Gastrocnemius medialis (tissue), 4 donors: Measurements from ENCODE around the gene CCSER1.

ENCODE experiments used
- CTCF ChIP-seq, 5 experiments: fragments of 450-650 bp in 3 of 5; fragments of 200-600 bp in 2 of 5; sonication (generic) in 2 of 5; IDR thresholded peaks in 4 of 5; conservative IDR thresholded peaks in 1 of 5; 1 replicate in 4 of 5; 2 replicates in 1 of 5; pipeline ENCODE4 v1.5.1; 2016 to 2019; ENCODE audit warnings: antibody characterized with exemption in 5 of 5, mild to moderate bottlenecking in 3 of 5, moderate library complexity in 3 of 5
- POLR2A ChIP-seq, 2 donors: fragments of 450-650 bp; IDR thresholded peaks; one replicate each; pipeline ENCODE4 v1.6.1; 2017; ENCODE audit warnings: antibody characterized with exemption in 2 of 2, mild to moderate bottlenecking in 2 of 2, moderate library complexity in 2 of 2

GRCh38 chr4:90328558-90328957 lies 201.4 kb downstream of the CCSER1 start:
- TF ChIP-seq POLR2A (IDR thresholded peaks at IDR 0.05) (no peak), CTCF (IDR thresholded peaks at IDR 0.05 in 4 of 5, conservative IDR thresholded peaks at IDR 0.05 in 1 of 5) (no peak)
